H1 (cell line): Measurements from ENCODE around the gene SCGN. TPM values are rescaled to one million over a fixed set of nuclear protein-coding genes. Genes with fewer than 3 reads are reported as not detected.

ENCODE experiments used
- CTCF ChIA-PET: fragments of 300-600 bp; sonication (Branson Sonifier 250); formaldehyde crosslinking; loops from one replicate; lab custom pipeline; 2021; ENCODE audit not compliant: partially characterized antibody; lab: Charles Lee
- POLR2A ChIA-PET: fragments of 300-600 bp; sonication (Branson Sonifier 250); formaldehyde crosslinking; loops from one replicate; lab custom pipeline; 2021; ENCODE audit warnings: inconsistent platforms; ENCODE audit not compliant: partially characterized antibody; lab: Charles Lee
- DNase-seq, 2 experiments: peaks; one replicate each; pipeline versions ENCODE4 v3.0.0 to v3.0.0-alpha.2; 2010 to 2022; ENCODE audit warnings: low spot score in 2 of 2, low read depth in 1 of 2, mixed read lengths in 1 of 2
- FAIRE-seq: peaks from 2 replicates; lab custom pipeline; 2011; peaks lifted over from hg19 to GRCh38; lab: Jason Lieb, UNC
- H2AFZ ChIP-seq: 2 replicates; pipeline ENCODE4 v1.8.1; 2012; ENCODE audit warnings: low read length, inconsistent platforms
- H2AK5ac ChIP-seq: 2 replicates; pipeline ENCODE4 v1.6.1; 2013; ENCODE audit warnings: low read depth, low read length
- H2BK120ac ChIP-seq: replicated peaks from 2 replicates; pipeline ENCODE3; 2013; ENCODE audit warnings: low read depth, low read length, inconsistent platforms
- H2BK12ac ChIP-seq: 2 replicates; pipeline ENCODE4 v1.6.1; 2013; ENCODE audit warnings: low read depth, low read length
- H2BK15ac ChIP-seq: 2 replicates; pipeline ENCODE4 v1.6.1; 2013; ENCODE audit warnings: low read length
- H2BK20ac ChIP-seq: 2 replicates; pipeline ENCODE4 v1.6.1; 2013; ENCODE audit warnings: low read length
- H2BK5ac ChIP-seq: 2 replicates; pipeline ENCODE4 v1.6.1; 2013; ENCODE audit warnings: low read depth, low read length
- H3K14ac ChIP-seq: 2 replicates; pipeline ENCODE4 v1.6.1; 2013; ENCODE audit warnings: inconsistent platforms; ENCODE audit not compliant: insufficient read length
- H3K18ac ChIP-seq: 2 replicates; pipeline ENCODE4 v1.6.1; 2013; ENCODE audit warnings: low read length; ENCODE audit errors: extremely low read depth
- H3K23ac ChIP-seq: 2 replicates; pipeline ENCODE4 v1.6.1; 2013; ENCODE audit warnings: inconsistent platforms; ENCODE audit not compliant: insufficient read length
- H3K23me2 ChIP-seq: 2 replicates; pipeline ENCODE4 v1.6.1; 2013; ENCODE audit warnings: low read depth, low read length
- H3K27ac ChIP-seq: 2 replicates; pipeline ENCODE4 v1.6.1; 2011; ENCODE audit warnings: low read depth, low read length, inconsistent platforms
- H3K27me3 ChIP-seq, 4 experiments: replicated peaks in 1 of 4; 1 replicate in 1 of 4; 2 replicates in 3 of 4; pipeline versions ENCODE4 v1.6.1 to v1.8.1; 2011 to 2013; ENCODE audit warnings: low read length in 3 of 4, mild to moderate bottlenecking in 3 of 4, inconsistent platforms in 2 of 4, mixed read lengths in 2 of 4, moderate library complexity in 1 of 4; ENCODE audit not compliant: control insufficient read depth in 3 of 4, insufficient read depth in 3 of 4; ENCODE audit errors: extremely low read depth in 1 of 4
- H3K36me3 ChIP-seq, 4 experiments: 2 replicates each; pipeline versions ENCODE4 v1.6.1 to v1.8.1; 2011 to 2013; ENCODE audit warnings: mild to moderate bottlenecking in 4 of 4, low read length in 3 of 4, moderate library complexity in 2 of 4, control low read depth in 1 of 4, inconsistent platforms in 1 of 4; ENCODE audit not compliant: insufficient read depth in 4 of 4, control insufficient read depth in 2 of 4
- H3K4ac ChIP-seq: replicated peaks from 2 replicates; pipeline ENCODE3; 2013; ENCODE audit warnings: low read length, low read depth, mixed read lengths, inconsistent platforms; ENCODE audit not compliant: insufficient read length
- H3K4me1 ChIP-seq, 4 experiments: replicated peaks in 1 of 4; 1 replicate in 1 of 4; 2 replicates in 3 of 4; pipeline versions ENCODE4 v1.6.1 to v1.8.1; 2011 to 2013; ENCODE audit warnings: low read length in 3 of 4, inconsistent platforms in 2 of 4, mixed read lengths in 1 of 4; ENCODE audit not compliant: insufficient read depth in 4 of 4, control insufficient read depth in 3 of 4
- H3K4me2 ChIP-seq, 2 experiments: 2 replicates each; pipeline versions ENCODE4 v1.6.1 to v1.8.1; 2011 to 2013; ENCODE audit warnings: low read depth in 2 of 2, low read length in 2 of 2, control low read depth in 1 of 2, inconsistent platforms in 1 of 2, mild to moderate bottlenecking in 1 of 2; ENCODE audit not compliant: insufficient read depth in 1 of 2
- H3K4me3 ChIP-seq, 4 experiments: fragments of 200-600, 300-600 bp in 1 of 4; sonication (generic), shearing (Covaris generic), sonication (Bioruptor Twin) in 1 of 4; 2 replicates each; pipeline versions ENCODE4 v1.5.1 to v1.8.1; 2011 to 2016; ENCODE audit warnings: low read length in 4 of 4, low read depth in 3 of 4, control low read depth in 2 of 4, inconsistent platforms in 2 of 4, mild to moderate bottlenecking in 2 of 4, mixed read lengths in 1 of 4, moderate library complexity in 1 of 4; ENCODE audit not compliant: insufficient read depth in 2 of 4; ENCODE audit errors: extremely low read depth in 1 of 4
- H3K56ac ChIP-seq: replicated peaks from 2 replicates; pipeline ENCODE3; 2013; ENCODE audit warnings: low read depth, mild to moderate bottlenecking, mixed read lengths, low read length, inconsistent platforms; ENCODE audit not compliant: insufficient read length
- H3K79me1 ChIP-seq: 2 replicates; pipeline ENCODE4 v1.6.1; 2013; ENCODE audit warnings: low read depth, low read length, control low read depth
- H3K79me2 ChIP-seq, 2 experiments: 2 replicates each; pipeline versions ENCODE4 v1.6.1 to v1.8.1; 2012 to 2013; ENCODE audit warnings: low read length in 2 of 2, mild to moderate bottlenecking in 2 of 2, inconsistent platforms in 1 of 2; ENCODE audit not compliant: insufficient read depth in 2 of 2, control insufficient read depth in 1 of 2
- H3K9ac ChIP-seq, 4 experiments: replicated peaks in 1 of 4; 1 replicate in 1 of 4; 2 replicates in 3 of 4; pipeline versions ENCODE4 v1.6.1 to v1.8.1; 2011 to 2013; ENCODE audit warnings: low read depth in 3 of 4, low read length in 3 of 4, control low read depth in 2 of 4, mild to moderate bottlenecking in 2 of 4, moderate library complexity in 2 of 4, inconsistent platforms in 1 of 4; ENCODE audit errors: extremely low read depth in 1 of 4
- H3K9me3 ChIP-seq, 2 experiments: 2 replicates each; pipeline versions ENCODE4 v1.6.1 to v1.8.1; 2012 to 2013; ENCODE audit warnings: mild to moderate bottlenecking in 2 of 2, moderate library complexity in 2 of 2, control low read depth in 1 of 2, inconsistent platforms in 1 of 2, low read depth in 1 of 2, low read length in 1 of 2, mixed read lengths in 1 of 2; ENCODE audit not compliant: insufficient read depth in 2 of 2
- H4K20me1 ChIP-seq, 2 experiments: replicated peaks in 1 of 2; 2 replicates each; pipeline versions ENCODE3 to v1.8.1; 2011 to 2013; ENCODE audit warnings: inconsistent platforms in 2 of 2, low read length in 2 of 2, mild to moderate bottlenecking in 1 of 2; ENCODE audit not compliant: insufficient read depth in 2 of 2, control insufficient read depth in 1 of 2
- H4K5ac ChIP-seq: 2 replicates; pipeline ENCODE4 v1.6.1; 2013; ENCODE audit warnings: low read length, low read depth, mixed read lengths, inconsistent platforms; ENCODE audit not compliant: insufficient read length
- H4K8ac ChIP-seq: 2 replicates; pipeline ENCODE4 v1.8.0; 2013; ENCODE audit warnings: mild to moderate bottlenecking, moderate library complexity, low read length, inconsistent platforms; ENCODE audit not compliant: insufficient read depth; ENCODE audit errors: extremely low read depth
- H4K91ac ChIP-seq: replicated peaks from 2 replicates; pipeline ENCODE3; 2013; ENCODE audit warnings: low read length, mixed read lengths, inconsistent platforms; ENCODE audit not compliant: insufficient read length
- KDM1A ChIP-seq: fragments of 200-600, 300-600 bp; sonication (generic); IDR thresholded peaks from 2 replicates; pipeline ENCODE4 v1.7.1; 2016; ENCODE audit warnings: mild to moderate bottlenecking, low read length, borderline replicate concordance
- MAFK ChIP-seq: IDR thresholded peaks from 2 replicates; pipeline ENCODE4 v1.6.1; 2012; ENCODE audit warnings: low read depth, mild to moderate bottlenecking, improper control_type of control experiment, low read length
- RAD21 ChIP-seq, 2 experiments: IDR thresholded peaks in 1 of 2; conservative IDR thresholded peaks in 1 of 2; 2 replicates each; pipeline ENCODE4 v1.6.1; 2011; ENCODE audit warnings: low read depth in 2 of 2, low read length in 2 of 2, improper control_type of control experiment in 1 of 2, inconsistent platforms in 1 of 2, mild to moderate bottlenecking in 1 of 2, moderate library complexity in 1 of 2
- WGBS, 2 experiments: shearing (Covaris generic) in 1 of 2; methylation state at CpG; one replicate each; pipeline versions ENCODE4 v1.1.6 to v1.1.7; 2013 to 2015; ENCODE audit warnings: low lambda C conversion rate in 2 of 2, mixed read lengths in 2 of 2, inconsistent platforms in 1 of 2, low coverage in 1 of 2, missing lambda C conversion rate in 1 of 2; ENCODE audit not compliant: insufficient replicate concordance in 2 of 2, insufficient coverage in 1 of 2, insufficient read length in 1 of 2; ENCODE audit errors: extremely low coverage in 1 of 2, missing lambda C conversion rate in 1 of 2; 5-methylcytosine and 5-hydroxymethylcytosine counted together
- polyA plus RNA-seq, 7 experiments: library from polyadenylated mRNA; depleted of rRNA in 3 of 7; stranded (reverse) in 5 of 7; unstranded in 2 of 7; fragments of >200 nt in 5 of 7; fragments of 200-250 nt in 2 of 7; gene quantifications; 1 replicate in 5 of 7; 2 replicates in 1 of 7; 4 replicates in 1 of 7; pipeline versions ENCODE4 v1.2.1 to v1.2.3, GENCODE V29; 2011 to 2013; ENCODE audit warnings: missing spikeins in 2 of 7, mixed read lengths in 2 of 7
- total RNA-seq: library from RNA; stranded (reverse); fragmentation: NEBNext Ultra II Directional; extraction: Animal tissue kit (Norgen Biotek cat#: 25700); gene quantifications from 2 replicates; pipeline ENCODE4 v1.2.1, GENCODE V29; 2021

The SCGN gene
- total and polyA plus RNA-seq, 2 of the 8 experiments (the other 6 are each of a cell fraction or from before 2014, with no cell fraction given) = not detected

- POLR2A ChIA-PET = no interaction called here
- Histone ChIP-seq H3K36me3 (no peaks in the 10 kb centered on the region), H2BK20ac (no peak overlapping the region), H3K4me2 (no peak overlapping the region), H4K5ac (no peak overlapping the region), H2BK5ac (no peak overlapping the region), H3K27ac (no peak overlapping the region), H2AK5ac (no peak overlapping the region), H3K79me1 (no peaks in the 10 kb centered on the region), H2BK120ac (no peak overlapping the region), H3K79me2 (no peaks in the 10 kb centered on the region), H3K9ac (no peak overlapping the region), H3K23me2 (no peaks in the 10 kb centered on the region), H3K9me3 (no peaks in the 10 kb centered on the region), H2BK15ac (no peak overlapping the region), H4K91ac (no peak overlapping the region), H3K4me1 (no peaks in the 10 kb centered on the region), H3K4me3 (no peak overlapping the region), H2AFZ (peak overlapping the region; percentile 56; the same call in 1 of the 2 replicates), H3K56ac (no peak overlapping the region), H4K20me1 (no peaks in the 10 kb centered on the region), H4K8ac (no peak overlapping the region), H3K27me3 (peaks cover 0 to 1% (median 0%) of the 10 kb centered on the region in 4 experiments; a peak in 1 of 7 replicates), H3K18ac (no peak overlapping the region), H3K4ac (no peak overlapping the region), H3K14ac (no peak overlapping the region), H3K23ac (no peak overlapping the region), H2BK12ac (no peak overlapping the region)
- FAIRE-seq (no peak), DNase-seq (no peak)
- TF ChIP-seq MAFK = peak; percentile 5; the same call in 1 of the 2 replicates
- peak in 1 of 2 experiments; percentile 5; a peak in 1 of 4 replicates for TF ChIP-seq RAD21 (IDR thresholded peaks at IDR 0.05 in 1 of 2, conservative IDR thresholded peaks at IDR 0.05 in 1 of 2; ENCODE audit: low read depth in 2 of 2, low read length in 2 of 2)
- no peak for TF ChIP-seq KDM1A
- 87% methylated on average over 7 of the region's 7 CpGs; no CpG with 5 or more reads in 1 of the 2 experiments for WGBS, 2 experiments
- CTCF ChIA-PET = interaction anchor here (0.5 to 1.6 kb wide), 12 partner anchors 9 to 255 kb away, joined by 3 to 6 read pairs (median 3); no protein-coding TSS in a partner anchor
Observed at GRCh38 chr6:25670793-25671513, 18.9 kb downstream of the SCGN start.
